Middle frontal gyrus (tissue), 1 donor: Measurements from ENCODE around the gene CECR2.
"Not testable (repeated sequence)": the region's sequence is repeated elsewhere in the genome, so short reads cannot be mapped to it uniquely, and the experiment has no call there.

Source experiments
- DNase-seq: peaks from one replicate; pipeline ENCODE4 v3.0.0-alpha.2; 2015; ENCODE audit warnings: low spot score; ENCODE audit errors: extremely low spot score

CECR2 gene

GRCh38 chr22:17401728-17402127, 32.5 kb downstream of the CECR2 start:
- DNase-seq = no peak

GRCh38 chr22:17402293-17402692, 33.0 kb downstream of the CECR2 start:
- no peak for DNase-seq

- DNase-seq = no peak
These were observed 34.6 kb downstream of the CECR2 start for GRCh38 chr22:17403906-17404305.

- DNase-seq = no peak
These were observed 38.4 kb downstream of the CECR2 start for GRCh38 chr22:17407643-17408042.

- DNase-seq = no peak
These were observed 41.3 kb downstream of the CECR2 start for GRCh38 chr22:17410576-17410975.

GRCh38 chr22:17411213-17411612, 42.0 kb downstream of the CECR2 start:
- DNase-seq = no peak

- DNase-seq = no peak
These were observed 43.0 kb downstream of the CECR2 start for GRCh38 chr22:17412232-17412631.

GRCh38 chr22:17418890-17419324, 49.6 kb downstream of the CECR2 start:
- no peak for DNase-seq

GRCh38 chr22:17419348-17419747, 50.1 kb downstream of the CECR2 start:
- DNase-seq = no peak

GRCh38 chr22:17422736-17423343, 53.6 kb downstream of the CECR2 start:
- DNase-seq = no peak

GRCh38 chr22:17423616-17424015, 54.4 kb downstream of the CECR2 start:
- DNase-seq = no peak

- DNase-seq = not testable (repeated sequence)
These were observed 58.3 kb downstream of the CECR2 start for GRCh38 chr22:17427528-17427927.

GRCh38 chr22:17429516-17429915, 60.3 kb downstream of the CECR2 start:
- no peak for DNase-seq

- DNase-seq = no peak
These were observed 61.2 kb downstream of the CECR2 start for GRCh38 chr22:17430412-17430811.

GRCh38 chr22:17431179-17431578, 61.9 kb downstream of the CECR2 start:
- DNase-seq = no peak

- DNase-seq = no peak
These were observed 65.6 kb downstream of the CECR2 start for GRCh38 chr22:17434856-17435255.

GRCh38 chr22:17435375-17435774, 66.1 kb downstream of the CECR2 start:
- DNase-seq = no peak

- DNase-seq = no peak
These were observed 67.2 kb downstream of the CECR2 start for GRCh38 chr22:17436382-17436980.

- DNase-seq = peak; percentile 50
These were observed 67.7 kb downstream of the CECR2 start for GRCh38 chr22:17436981-17437412.

GRCh38 chr22:17438026-17438425, 68.8 kb downstream of the CECR2 start:
- DNase-seq = no peak

- no peak for DNase-seq
These were observed 72.1 kb downstream of the CECR2 start for GRCh38 chr22:17441326-17441725.

- DNase-seq = no peak
These were observed 74.3 kb downstream of the CECR2 start for GRCh38 chr22:17443405-17444203.

- DNase-seq = no peak
These were observed 74.9 kb downstream of the CECR2 start for GRCh38 chr22:17444204-17444504.
